ACC112 (cell line): ENCODE results near the gene LAMB2.

Experiments
- H2AFZ ChIP-seq: fragments of 200-600 bp; sonication (generic); one replicate; pipeline ENCODE4 v1.6.0; 2017; ENCODE audit warnings: antibody characterized with exemption, low read length; ENCODE audit not compliant: unreplicated experiment
- H3K27ac ChIP-seq: fragments of 200-600 bp; sonication (generic); 2 replicates; pipeline ENCODE4 v1.5.1; 2014; ENCODE audit warnings: low read depth, mild to moderate bottlenecking, antibody characterized with exemption, low read length, moderate library complexity
- H3K27me3 ChIP-seq: fragments of 200-600 bp; sonication (generic); 2 replicates; pipeline ENCODE4 v1.6.1; 2014; ENCODE audit warnings: mild to moderate bottlenecking, antibody characterized with exemption, low read length, moderate library complexity, mixed read lengths; ENCODE audit not compliant: insufficient read depth
- H3K36me3 ChIP-seq: fragments of 200-600 bp; sonication (generic); 2 replicates; pipeline ENCODE4 v1.6.1; 2016; ENCODE audit warnings: mild to moderate bottlenecking, antibody characterized with exemption, low read length, moderate library complexity, mixed read lengths; ENCODE audit not compliant: insufficient read depth
- H3K4me1 ChIP-seq: fragments of 200-600 bp; sonication (generic); one replicate; pipeline ENCODE4 v1.6.1; 2016; ENCODE audit warnings: low read length, mixed read lengths; ENCODE audit not compliant: insufficient read depth, unreplicated experiment, control insufficient read depth
- H3K4me3 ChIP-seq: fragments of 200-600 bp; sonication (generic); 2 replicates; pipeline ENCODE4 v1.5.1; 2014; ENCODE audit warnings: mild to moderate bottlenecking, low read depth, low read length
- H3K79me2 ChIP-seq: fragments of 200-600 bp; sonication (generic); one replicate; pipeline ENCODE4 v1.6.0; 2016; ENCODE audit warnings: low read length; ENCODE audit not compliant: control insufficient read depth, unreplicated experiment, insufficient read depth

The LAMB2 gene

DNA sequence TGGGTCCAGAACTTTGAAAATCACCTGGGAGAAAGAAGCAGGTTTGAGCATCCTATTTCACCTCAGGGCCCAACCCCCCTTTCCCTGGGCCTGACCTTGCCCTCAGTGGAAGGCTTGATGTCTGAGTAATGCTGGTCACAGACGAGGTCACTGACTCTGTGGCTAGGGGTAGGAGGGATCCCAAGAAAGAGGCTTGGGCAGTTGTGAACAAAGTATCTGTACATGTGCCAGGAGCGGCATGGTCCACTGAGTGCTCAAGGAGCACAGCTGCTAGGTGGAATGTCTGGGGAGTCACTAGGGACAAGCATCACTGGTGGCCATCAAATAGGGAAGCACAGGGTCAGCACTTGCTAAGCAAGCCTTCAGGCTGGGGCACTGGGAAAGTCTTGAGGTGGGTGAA lies 25.9 kb upstream of the LAMB2 start:
- no peaks in the 10 kb centered on the region for H3K27me3 ChIP-seq
- H3K36me3 ChIP-seq = peaks cover 10% of the 10 kb centered on the region; the same call in 1 of the 2 replicates
- no peak overlapping the region for H3K27ac ChIP-seq
- H3K4me1 ChIP-seq = no peaks in the 10 kb centered on the region
- H3K4me3 ChIP-seq = no peak overlapping the region
- H2AFZ ChIP-seq = no peak overlapping the region
- peaks cover 5% of the 10 kb centered on the region for H3K79me2 ChIP-seq

DNA sequence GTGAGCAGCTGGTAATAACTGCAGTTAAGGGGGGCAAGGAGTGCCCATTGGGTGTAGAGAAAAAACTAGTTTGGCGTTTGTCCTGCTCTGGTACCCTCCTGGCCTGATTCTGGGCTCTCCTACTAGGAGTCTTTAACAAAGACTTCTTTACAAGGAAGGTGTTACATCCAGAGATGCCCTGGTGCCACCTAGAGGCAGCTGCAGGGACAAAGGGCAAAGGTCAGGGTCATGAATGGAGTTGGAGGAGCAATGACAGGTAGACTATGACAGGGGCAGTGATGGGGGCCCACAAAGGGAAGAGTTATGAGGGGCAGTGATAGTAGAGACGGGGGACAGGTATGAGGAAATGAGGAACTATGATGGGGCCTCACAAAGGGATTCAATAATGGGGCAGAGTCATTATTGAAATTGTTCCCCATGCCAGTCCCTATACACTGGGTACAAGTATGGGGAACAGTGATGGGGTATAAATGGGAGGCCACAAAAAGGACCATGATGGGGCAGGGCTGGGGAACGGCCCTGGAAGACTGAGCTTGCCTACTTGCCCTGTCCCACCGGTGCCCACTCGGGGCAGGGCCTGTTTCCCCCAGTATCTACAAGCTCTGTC lies 25.4 kb upstream of the LAMB2 start:
- no peaks in the 10 kb centered on the region for H3K4me1 ChIP-seq
- H3K4me3 ChIP-seq = no peak overlapping the region
- H2AFZ ChIP-seq = no peak overlapping the region
- no peaks in the 10 kb centered on the region for H3K79me2 ChIP-seq
- H3K27me3 ChIP-seq = no peaks in the 10 kb centered on the region
- H3K27ac ChIP-seq = no peak overlapping the region
- peaks cover 4% of the 10 kb centered on the region; the same call in 1 of the 2 replicates for H3K36me3 ChIP-seq

DNA sequence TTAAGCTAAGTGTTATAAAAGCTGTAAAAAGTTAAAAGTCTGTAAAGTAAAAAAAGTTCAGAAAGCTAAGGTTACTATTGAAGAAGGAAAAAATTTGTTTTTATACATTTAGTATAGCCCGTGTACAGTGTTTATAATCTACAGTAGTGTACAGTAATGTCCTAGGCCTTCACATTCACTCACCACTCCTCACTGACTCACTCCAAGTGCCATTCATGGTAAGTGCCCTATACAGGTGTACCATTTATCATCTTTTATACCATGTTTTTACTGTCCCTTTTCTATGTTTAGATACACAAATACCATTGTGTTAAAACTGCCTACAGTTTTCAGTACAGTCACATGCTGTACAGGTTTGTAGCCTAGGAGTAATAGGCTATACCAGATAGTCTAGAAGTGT lies 24.4 kb upstream of the LAMB2 start:
- 0 out of 2 replicates have a peak, but pooled peaks cover 3% of the 10 kb centered on the region for H3K36me3 ChIP-seq
- no peaks in the 10 kb centered on the region for H3K4me1 ChIP-seq
- no peaks in the 10 kb centered on the region for H3K27me3 ChIP-seq
- H2AFZ ChIP-seq = no peak overlapping the region
- H3K79me2 ChIP-seq = no peaks in the 10 kb centered on the region
- H3K27ac ChIP-seq = no peak overlapping the region
- H3K4me3 ChIP-seq = no peak overlapping the region

DNA sequence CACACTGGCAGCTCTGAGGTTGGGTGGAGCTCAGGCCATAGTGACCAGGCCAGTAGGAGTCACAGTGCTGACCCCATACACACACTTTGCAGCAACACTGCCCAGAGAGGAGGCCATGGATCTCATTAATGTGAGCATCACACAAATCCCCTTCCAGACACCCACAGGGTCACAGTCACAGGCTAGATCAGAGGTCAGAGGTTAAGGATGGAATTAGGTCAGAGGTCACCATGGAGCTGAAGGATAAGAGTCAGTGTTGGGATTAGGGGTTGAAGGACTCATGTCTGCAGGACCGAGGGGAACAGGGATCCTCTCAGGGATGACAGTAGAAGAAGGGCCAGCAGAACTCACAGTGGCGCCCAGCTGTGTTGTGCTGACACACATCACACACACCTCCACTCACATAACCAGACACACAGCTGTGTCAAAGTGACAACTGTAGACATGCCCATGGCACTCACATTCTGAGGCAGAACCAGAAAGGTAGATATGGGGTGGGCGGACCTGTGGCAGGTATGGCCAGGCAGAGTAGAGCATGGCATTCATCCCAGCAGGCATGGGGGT lies 20.6 kb upstream of the LAMB2 start:
- Histone ChIP-seq H3K36me3 (no peaks in the 10 kb centered on the region), H3K4me1 (no peaks in the 10 kb centered on the region), H2AFZ (no peak overlapping the region), H3K4me3 (no peak overlapping the region), H3K79me2 (no peaks in the 10 kb centered on the region), H3K27ac (no peak overlapping the region), H3K27me3 (no peaks in the 10 kb centered on the region)

DNA sequence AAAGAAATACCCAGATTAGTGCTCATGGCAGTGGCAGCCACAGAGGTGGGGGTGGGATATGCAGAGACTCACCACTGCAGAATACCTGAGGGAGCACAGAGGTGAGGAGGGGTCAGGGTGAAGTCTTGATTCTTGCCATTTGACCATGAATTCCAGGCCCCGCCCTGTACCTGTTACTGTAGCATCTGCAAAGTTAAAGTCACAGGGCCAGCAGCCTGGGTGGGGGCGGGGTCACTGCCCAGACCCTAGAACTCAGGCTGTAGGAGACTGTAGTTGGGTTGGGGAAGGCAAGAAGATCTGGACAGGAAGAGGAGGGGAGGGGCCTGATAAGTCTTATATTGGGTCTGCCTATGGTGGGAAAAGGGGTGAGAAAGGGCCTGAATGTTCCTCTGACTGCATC lies 18.8 kb upstream of the LAMB2 start:
- no peaks in the 10 kb centered on the region for H3K36me3 ChIP-seq
- H2AFZ ChIP-seq = no peak overlapping the region
- H3K27ac ChIP-seq = no peak overlapping the region
- H3K79me2 ChIP-seq = no peaks in the 10 kb centered on the region
- no peaks in the 10 kb centered on the region for H3K27me3 ChIP-seq
- H3K4me3 ChIP-seq = no peak overlapping the region
- no peaks in the 10 kb centered on the region for H3K4me1 ChIP-seq

DNA sequence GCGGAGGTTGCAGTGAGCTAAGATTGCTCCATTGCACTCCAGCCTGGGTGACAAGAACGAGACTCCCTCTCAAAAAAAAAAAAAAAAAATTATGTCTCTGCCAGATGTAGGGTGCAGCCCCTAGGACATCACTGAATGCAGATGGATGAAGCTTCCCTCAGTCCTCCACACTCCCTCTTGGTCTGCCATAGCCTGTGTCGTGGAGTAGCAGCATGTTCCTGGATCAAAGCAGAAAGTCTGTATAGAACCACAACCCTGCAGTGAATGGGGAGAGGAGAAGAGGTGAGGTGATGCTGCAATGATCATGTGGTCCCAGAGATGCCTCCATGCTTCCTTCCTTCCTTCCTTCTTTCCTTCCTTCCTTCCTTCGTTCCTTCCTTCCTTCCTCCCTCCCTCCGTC lies 15.3 kb upstream of the LAMB2 start:
- Histone ChIP-seq H3K4me3 (no peak overlapping the region), H3K27me3 (no peaks in the 10 kb centered on the region), H3K79me2 (no peaks in the 10 kb centered on the region), H2AFZ (no peak overlapping the region), H3K4me1 (no peaks in the 10 kb centered on the region), H3K27ac (no peak overlapping the region), H3K36me3 (no peaks in the 10 kb centered on the region)

DNA sequence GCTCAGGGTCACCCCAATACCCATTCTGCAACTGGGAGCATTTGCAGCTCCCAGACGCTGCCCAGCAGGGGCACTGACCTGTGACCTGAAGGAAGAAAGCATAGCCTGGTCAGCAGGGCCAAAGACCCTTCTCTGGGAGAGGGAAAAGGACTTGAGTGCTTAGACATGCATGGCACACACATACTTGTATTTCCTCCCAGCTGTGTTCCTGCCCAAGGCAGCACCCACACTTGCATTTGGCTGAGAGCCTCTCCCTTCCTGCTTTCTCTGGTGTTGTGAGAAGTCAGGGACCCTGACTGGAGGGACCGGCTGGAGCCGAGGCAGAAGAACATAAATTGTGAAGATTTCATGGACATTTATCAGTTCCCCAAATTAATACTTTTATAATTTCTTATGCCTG lies 7.2 kb upstream of the LAMB2 start:
- H3K27ac ChIP-seq = no peak overlapping the region
- H3K4me1 ChIP-seq = no peaks in the 10 kb centered on the region
- no peaks in the 10 kb centered on the region for H3K79me2 ChIP-seq
- H3K4me3 ChIP-seq = no peak overlapping the region
- H2AFZ ChIP-seq = no peak overlapping the region
- no peaks in the 10 kb centered on the region for H3K36me3 ChIP-seq
- no peaks in the 10 kb centered on the region for H3K27me3 ChIP-seq

DNA sequence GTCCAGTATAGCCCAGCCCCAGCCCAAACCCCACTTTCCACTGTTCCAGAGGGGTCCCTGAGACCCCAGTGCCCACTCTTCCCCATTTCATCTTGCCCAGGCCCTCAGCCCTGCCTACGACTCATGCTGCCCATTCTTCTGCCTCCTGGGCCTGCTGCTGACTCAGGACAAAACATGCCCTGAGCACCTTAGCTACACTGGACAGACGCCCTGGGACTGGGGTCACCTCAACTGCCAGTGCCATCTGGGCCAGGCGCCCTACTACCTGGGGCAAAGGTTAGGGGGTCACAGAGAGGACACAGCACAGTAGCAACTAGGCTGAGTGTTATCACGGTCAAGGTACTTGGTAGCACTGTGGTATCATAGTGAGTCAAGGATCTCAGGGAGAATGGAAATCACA lies 2.6 kb upstream of the LAMB2 start:
- Histone ChIP-seq H3K27me3 (no peaks in the 10 kb centered on the region), H3K4me1 (peaks cover 13% of the 10 kb centered on the region), H2AFZ (no peak overlapping the region), H3K79me2 (peaks cover 21% of the 10 kb centered on the region), H3K36me3 (no peaks in the 10 kb centered on the region), H3K4me3 (no peak overlapping the region), H3K27ac (no peak overlapping the region)

DNA sequence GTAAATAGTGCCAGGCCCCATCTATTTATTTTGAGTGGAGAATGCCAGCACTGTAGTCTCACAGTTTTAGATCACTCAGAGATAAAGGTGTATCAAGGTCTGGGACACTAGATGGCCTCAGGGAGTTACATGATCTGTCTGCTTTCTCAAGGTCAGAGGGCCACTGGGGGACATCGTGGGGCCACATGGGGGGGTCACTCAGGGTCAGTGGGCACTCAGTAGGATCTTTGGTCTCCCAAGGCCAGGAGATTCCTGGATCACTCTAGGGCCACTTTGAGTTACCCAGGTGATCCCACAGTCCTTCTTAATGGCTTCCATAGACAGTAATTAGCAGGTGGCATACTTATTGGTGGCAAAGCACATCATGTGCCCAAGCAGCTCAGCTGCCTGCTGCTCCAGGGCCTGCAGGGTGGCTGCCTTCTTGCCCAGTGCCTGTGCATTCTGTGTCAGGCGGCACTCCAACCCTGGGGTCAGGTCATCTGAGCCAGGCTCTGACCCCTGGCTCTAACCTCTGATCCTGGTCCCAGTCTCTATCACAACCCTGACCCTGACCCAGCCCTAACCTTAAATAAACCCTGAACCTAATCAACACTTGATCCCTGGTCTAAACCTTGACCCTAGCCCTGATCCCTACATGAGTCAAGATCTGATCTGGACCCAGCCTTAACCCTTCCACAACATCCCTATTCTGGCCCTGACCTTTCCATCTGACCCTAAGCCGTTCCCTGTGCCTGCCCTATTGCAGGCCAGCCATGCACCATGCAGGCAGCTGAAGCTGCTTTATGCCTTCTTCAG lies 1.8 kb upstream of the LAMB2 start:
- Histone ChIP-seq H3K4me1 (peaks cover 13% of the 10 kb centered on the region), H3K27ac (no peak overlapping the region), H3K36me3 (peaks cover 1% of the 10 kb centered on the region; the same call in 1 of the 2 replicates), H3K4me3 (no peak overlapping the region; the same call in 1 of the 2 replicates), H2AFZ (no peak overlapping the region), H3K79me2 (peaks cover 22% of the 10 kb centered on the region), H3K27me3 (no peaks in the 10 kb centered on the region)

DNA sequence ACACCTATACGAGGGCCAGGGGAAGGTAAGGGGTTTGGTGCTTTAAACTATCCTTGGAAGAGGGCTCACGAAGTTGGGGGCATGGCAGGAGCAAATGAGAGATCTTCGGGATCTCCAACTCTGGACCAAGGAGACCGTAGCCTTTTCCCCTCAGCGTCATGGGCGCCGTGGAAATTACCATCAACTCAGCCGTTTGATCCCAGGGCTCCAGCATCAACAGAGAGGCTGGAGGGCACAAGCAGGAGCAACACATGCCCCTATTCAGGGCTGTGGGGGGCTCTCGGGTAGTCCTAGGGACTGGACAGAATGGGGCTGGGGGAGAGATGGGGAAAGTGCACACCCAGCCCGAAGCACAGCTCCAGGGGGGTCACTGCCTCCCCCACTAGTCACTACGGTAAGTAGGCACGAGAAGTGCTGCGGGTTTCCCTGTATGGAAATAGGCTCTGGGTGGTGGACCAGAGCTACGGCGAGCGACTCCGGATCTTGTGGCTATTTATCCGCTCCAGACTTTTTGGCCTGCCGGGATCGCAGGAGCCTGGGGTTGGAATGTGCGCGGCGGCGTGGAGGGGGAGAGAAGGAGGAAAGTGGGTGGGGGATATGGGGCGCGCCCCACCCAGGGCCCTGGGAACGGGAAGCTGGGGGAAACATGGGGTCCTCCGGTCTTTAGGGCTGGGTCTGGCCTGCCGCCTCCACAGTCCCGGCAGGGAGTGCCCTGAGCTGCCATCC lies 539 bp upstream of the LAMB2 start:
- Histone ChIP-seq H3K79me2 (peaks cover 25% of the 10 kb centered on the region), H3K4me1 (peaks cover 13% of the 10 kb centered on the region), H2AFZ (peak overlapping the region; percentile 92), H3K27ac (peak overlapping the region; percentile 62), H3K27me3 (no peaks in the 10 kb centered on the region), H3K4me3 (peak overlapping the region; percentile 90), H3K36me3 (peaks cover 9% of the 10 kb centered on the region; the same call in 1 of the 2 replicates)
